B cell (primary cell): Measurements from ENCODE around the gene LRRN4. TPM values are rescaled to one million over a fixed set of nuclear protein-coding genes. Genes with fewer than 3 reads are reported as not detected.

ENCODE experiments used
- ATAC-seq: fragments of 200-7000 bp; cut with Tn5 transposase; one replicate; pipeline ENCODE4 v1.10.0; 2021; ENCODE audit warnings: low read depth, mild to moderate bottlenecking, moderate number of reproducible peaks, moderate library complexity
- CTCF ChIA-PET: fragments of 350-600 bp; sonication (Branson Sonifier 250); formaldehyde crosslinking; loops from one replicate; lab custom pipeline; 2021; ENCODE audit warnings: antibody characterized with exemption, inconsistent platforms; lab: Charles Lee
- POLR2A ChIA-PET: fragments of 350-600 bp; sonication (Branson Sonifier 250); formaldehyde crosslinking; loops from one replicate; lab custom pipeline; 2021; ENCODE audit warnings: antibody characterized with exemption; lab: Charles Lee
- DNase-seq: peaks from one replicate; pipeline ENCODE4 v3.0.0; 2013
- H2AFZ ChIP-seq: 2 replicates; pipeline ENCODE4 v1.6.1; 2012; ENCODE audit warnings: mild to moderate bottlenecking, low read depth, low read length; ENCODE audit not compliant: insufficient read depth, poor library complexity, severe bottlenecking
- H3K27ac ChIP-seq, 2 donors: 1 replicate in 1 of 2; 2 replicates in 1 of 2; pipeline ENCODE4 v1.5.1; 2012 to 2013; ENCODE audit warnings: low read length in 2 of 2, mild to moderate bottlenecking in 2 of 2, moderate library complexity in 1 of 2
- H3K27me3 ChIP-seq, 4 experiments: fragments of 200-600 bp in 1 of 4; sonication (generic) in 1 of 4; replicated peaks in 1 of 4; 1 replicate in 2 of 4; 2 replicates in 2 of 4; pipeline versions ENCODE4 v1.6.1 to v1.7.0; 2013 to 2016; ENCODE audit warnings: low read length in 3 of 4, mild to moderate bottlenecking in 2 of 4, mixed read lengths in 1 of 4, moderate library complexity in 1 of 4; ENCODE audit not compliant: insufficient read depth in 4 of 4, control insufficient read depth in 3 of 4; ENCODE audit errors: control extremely low read depth in 1 of 4
- H3K36me3 ChIP-seq, 2 experiments: replicated peaks in 1 of 2; 1 replicate in 1 of 2; 2 replicates in 1 of 2; pipeline versions ENCODE4 v1.6.1 to v1.7.1; 2013; ENCODE audit warnings: low read length in 1 of 2; ENCODE audit not compliant: insufficient read depth in 2 of 2, control insufficient read depth in 1 of 2; ENCODE audit errors: control extremely low read depth in 1 of 2, extremely low read depth in 1 of 2
- H3K4me1 ChIP-seq, 2 donors: fragments of 200-600 bp in 1 of 2; sonication (generic) in 1 of 2; 1 replicate in 1 of 2; 2 replicates in 1 of 2; pipeline versions ENCODE4 v1.5.1 to v1.6.1; 2013 to 2017; ENCODE audit warnings: low read length in 2 of 2; ENCODE audit not compliant: control insufficient read depth in 2 of 2, insufficient read depth in 2 of 2
- H3K4me2 ChIP-seq: replicated peaks from 2 replicates; pipeline ENCODE3; 2012; ENCODE audit warnings: mild to moderate bottlenecking, low read depth, low read length; ENCODE audit not compliant: poor library complexity, severe bottlenecking
- H3K4me3 ChIP-seq, 5 experiments: fragments of 200-600 bp in 1 of 5; sonication (generic) in 1 of 5; 1 replicate in 3 of 5; 2 replicates in 2 of 5; pipeline versions ENCODE4 v1.5.1 to v1.7.0; 2011 to 2016; ENCODE audit warnings: low read length in 4 of 5, mild to moderate bottlenecking in 4 of 5, low read depth in 2 of 5, control low read depth in 1 of 5, moderate library complexity in 1 of 5; ENCODE audit not compliant: insufficient read depth in 1 of 5; ENCODE audit errors: control extremely low read depth in 1 of 5, extremely low read depth in 1 of 5
- H3K79me2 ChIP-seq: fragments of 200-600 bp; sonication (generic); one replicate; pipeline ENCODE4 v1.6.0; 2016; ENCODE audit warnings: low read length; ENCODE audit not compliant: control insufficient read depth, insufficient read depth
- H3K9ac ChIP-seq: fragments of 200-600 bp; sonication (generic); 2 replicates; pipeline ENCODE4 v1.6.1; 2017; ENCODE audit warnings: mild to moderate bottlenecking, low read length, moderate library complexity
- H3K9me3 ChIP-seq, 3 donors: one replicate each; pipeline versions ENCODE4 v1.6.1 to v1.7.1; 2013; ENCODE audit warnings: low read length in 2 of 3; ENCODE audit not compliant: control insufficient read depth in 2 of 3, insufficient read depth in 1 of 3; ENCODE audit errors: control extremely low read depth in 1 of 3
- H4K20me1 ChIP-seq: 2 replicates; pipeline ENCODE4 v1.6.0; 2012; ENCODE audit warnings: mild to moderate bottlenecking, low read length; ENCODE audit not compliant: insufficient read depth, control insufficient read depth, poor library complexity, severe bottlenecking
- H3K27ac Mint-ChIP-seq: one replicate; pipeline ENCODE4 v1.8.0; 2021; ENCODE audit warnings: mixed read lengths
- H3K27me3 Mint-ChIP-seq: one replicate; pipeline ENCODE4 v1.8.0; 2021; ENCODE audit warnings: mixed read lengths
- H3K4me1 Mint-ChIP-seq: one replicate; pipeline ENCODE4 v1.8.0; 2021; ENCODE audit warnings: mixed read lengths
- H3K4me3 Mint-ChIP-seq: one replicate; pipeline ENCODE4 v1.8.0; 2021; ENCODE audit warnings: mixed read lengths
- H3K9me3 Mint-ChIP-seq: one replicate; pipeline ENCODE4 v1.8.0; 2022; ENCODE audit warnings: mixed read lengths; ENCODE audit not compliant: insufficient read depth
- CTCF ChIP-seq: fragments of 200-600 bp; IDR thresholded peaks from one replicate; pipeline ENCODE4 v1.8.0; 2022; ENCODE audit warnings: antibody characterized with exemption, mild to moderate bottlenecking
- EZH2 ChIP-seq: IDR thresholded peaks from 2 replicates; pipeline ENCODE4 v1.6.1; 2012; ENCODE audit warnings: borderline replicate concordance, low read depth, mild to moderate bottlenecking, moderate library complexity, low read length; ENCODE audit not compliant: insufficient read depth, poor library complexity, severe bottlenecking
- WGBS: methylation state at CpG from one replicate; pipeline ENCODE4 v1.1.5; 2013; ENCODE audit warnings: missing lambda C conversion rate; ENCODE audit not compliant: insufficient coverage; 5-methylcytosine and 5-hydroxymethylcytosine counted together
- intact Hi-C: fragments of 100-400 bp; cut with micrococcal nuclease; formaldehyde crosslinking; loops from one replicate; pipeline ENCODE4 v1.10.0; 2022
- polyA plus RNA-seq: library from polyadenylated mRNA; depleted of rRNA; stranded (reverse); fragments of >200 nt; gene quantifications from 2 replicates; pipeline ENCODE4 v1.2.3, GENCODE V29; 2012
- total RNA-seq, 2 donors: library from RNA; stranded (reverse); fragments of 120-200 nt in 1 of 2; gene quantifications; 1 replicate in 1 of 2; 2 replicates in 1 of 2; pipeline versions ENCODE4 v1.2.3 to v1.2.4, GENCODE V29; 2013 to 2022

The LRRN4 gene
- total and polyA plus RNA-seq, 2 donors (not counting 1 experiment from before 2014, with no cell fraction given) = not detected

DNA sequence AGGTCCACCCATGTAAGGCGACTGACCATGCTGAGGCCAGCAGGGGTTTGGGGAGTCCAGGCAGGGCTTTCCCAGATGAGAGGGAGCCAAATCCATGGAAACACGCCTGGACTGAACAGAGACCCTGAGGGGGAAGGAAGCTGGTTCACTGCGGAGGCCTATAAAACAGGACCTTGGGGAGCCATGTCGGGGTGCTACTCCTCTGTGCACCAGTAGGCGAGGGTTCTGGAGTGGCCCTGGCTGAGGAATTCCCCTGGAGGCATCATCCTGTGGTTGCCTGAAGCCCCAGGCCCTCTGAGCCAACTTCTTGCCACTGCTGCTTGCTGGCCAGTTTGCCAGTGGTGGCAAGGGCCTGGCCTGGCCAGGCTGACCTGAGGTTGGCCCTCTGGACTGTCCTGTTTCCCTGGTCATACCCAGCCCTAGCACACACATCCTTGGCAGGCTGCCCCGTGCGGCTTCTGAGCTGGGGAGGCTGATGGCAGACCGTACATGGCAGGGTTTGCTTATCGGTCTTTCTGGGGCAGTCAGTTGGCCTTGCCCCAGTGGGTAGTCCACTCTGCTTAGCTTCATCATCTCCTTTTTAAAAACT lies 2.2 kb upstream of the LRRN4 start:
- no peak for DNase-seq
- 94% methylated on average over 9 of the region's 9 CpGs for WGBS
- no peaks in the 10 kb centered on the region for H3K9me3 Mint-ChIP-seq

More for the DNA sequence above, 2.2 kb upstream of the LRRN4 start:
- CTCF ChIA-PET = no interaction called here
- Histone ChIP-seq H3K4me2 (no peak overlapping the region), H3K79me2 (no peaks in the 10 kb centered on the region), H3K4me3 (no peak overlapping the region), H3K4me1 (peaks cover 5 to 10% of the 10 kb centered on the region in 2 donors), H3K9me3 (no peaks in the 10 kb centered on the region), H3K9ac (no peak overlapping the region), H3K27me3 (peaks cover 0 to 42% (median 7%) of the 10 kb centered on the region in 4 experiments), H4K20me1 (no peaks in the 10 kb centered on the region), H2AFZ (no peak overlapping the region), H3K27ac (no peak overlapping the region), H3K36me3 (no peaks in the 10 kb centered on the region)
- no peak for TF ChIP-seq CTCF
- TF ChIP-seq EZH2 = no peak
- Mint-ChIP-seq H3K27ac (no peak overlapping the region), H3K4me3 (no peak overlapping the region), H3K27me3 (peaks cover 43% of the 10 kb centered on the region), H3K4me1 (peaks cover 4% of the 10 kb centered on the region)
- intact Hi-C loops = no loop called here
- ATAC-seq = no peak
- POLR2A ChIA-PET = no interaction called here
